GM12878 (cell line): Measurements from ENCODE around the gene WRAP73.

Source experiments
- CBX3 ChIP-seq: fragments of 200-600 bp; sonication (generic); IDR thresholded peaks from 2 replicates; pipeline ENCODE4 v1.6.1; 2016; ENCODE audit warnings: low read depth, borderline replicate concordance
- CTCF ChIP-seq, 3 experiments: IDR thresholded peaks in 2 of 3; conservative IDR thresholded peaks in 1 of 3; 2 replicates each; pipeline ENCODE4 v1.5.1; 2011; ENCODE audit warnings: low read depth in 3 of 3, low read length in 3 of 3, mild to moderate bottlenecking in 3 of 3, control low read depth in 2 of 3, moderate library complexity in 2 of 3, inconsistent platforms in 1 of 3, mixed read lengths in 1 of 3; ENCODE audit not compliant: control insufficient read depth in 2 of 3, insufficient read depth in 1 of 3; ENCODE audit errors: extremely low read depth in 1 of 3
- DPF2 ChIP-seq: fragments of 450-650 bp; IDR thresholded peaks from 2 replicates; pipeline ENCODE4 v1.6.1; 2017; ENCODE audit warnings: mild to moderate bottlenecking
- E2F8 ChIP-seq: fragments of 450-650 bp; IDR thresholded peaks from 2 replicates; pipeline ENCODE4 v1.6.1; 2018; ENCODE audit warnings: mild to moderate bottlenecking, low read depth, moderate library complexity; ENCODE audit not compliant: partially characterized antibody
- EP300 ChIP-seq, 2 experiments: fragments of 150-350 bp in 1 of 2; IDR thresholded peaks; 2 replicates each; pipeline ENCODE4 v1.6.1; 2011 to 2012; ENCODE audit warnings: low read depth in 2 of 2, low read length in 2 of 2, borderline replicate concordance in 1 of 2, improper control_type of control experiment in 1 of 2, inconsistent platforms in 1 of 2; ENCODE audit not compliant: control insufficient read depth in 1 of 2
- JUNB ChIP-seq: IDR thresholded peaks from 2 replicates; pipeline ENCODE4 v1.6.1; 2016; ENCODE audit warnings: antibody characterized with exemption, mild to moderate bottlenecking
- MAX ChIP-seq: IDR thresholded peaks from 2 replicates; pipeline ENCODE4 v1.6.1; 2012; ENCODE audit warnings: low read depth, low read length, improper control_type of control experiment
- MYC ChIP-seq: IDR thresholded peaks from 2 replicates; pipeline ENCODE4 v1.6.1; 2011; ENCODE audit warnings: mild to moderate bottlenecking, low read length, moderate library complexity, inconsistent platforms; ENCODE audit not compliant: insufficient read depth, insufficient replicate concordance, insufficient read length, severe bottlenecking
- RAD21 ChIP-seq: IDR thresholded peaks from 2 replicates; pipeline ENCODE4 v1.6.1; 2011; ENCODE audit warnings: mild to moderate bottlenecking, low read depth, low read length, moderate library complexity; ENCODE audit not compliant: insufficient read depth
- RB1 ChIP-seq: fragments of 450-650 bp; formaldehyde crosslinking; IDR thresholded peaks from 2 replicates; pipeline ENCODE4 v1.6.1; 2017; ENCODE audit warnings: mild to moderate bottlenecking, borderline replicate concordance
- TAF1 ChIP-seq: IDR thresholded peaks from 2 replicates; pipeline ENCODE4 v1.6.1; 2011; ENCODE audit warnings: mild to moderate bottlenecking, low read depth, low read length, borderline replicate concordance
- ZBED1 ChIP-seq: IDR thresholded peaks from 2 replicates; pipeline ENCODE4 v1.6.1; 2016; ENCODE audit warnings: borderline replicate concordance

GRCh38 chr1:3658231-3658615, 8.3 kb upstream of the WRAP73 start:
- TF ChIP-seq EP300 (IDR thresholded peaks at IDR 0.05; ENCODE audit: borderline replicate concordance in 1 of 2, control insufficient read depth in 1 of 2, low read depth in 2 of 2, low read length in 2 of 2): no peak
- TF ChIP-seq CBX3: no peak
- TF ChIP-seq CTCF (IDR thresholded peaks at IDR 0.05 in 2 of 3, conservative IDR thresholded peaks at IDR 0.05 in 1 of 3; ENCODE audit: control insufficient read depth in 2 of 3, extremely low read depth in 1 of 3, insufficient read depth in 1 of 3, low read depth in 3 of 3, low read length in 3 of 3): no peak
- no peak for TF ChIP-seq JUNB
- TF ChIP-seq ZBED1: no peak
- no peak for TF ChIP-seq TAF1
- TF ChIP-seq RB1: no peak
- no peak for TF ChIP-seq RAD21
- no peak for TF ChIP-seq DPF2
- no peak for TF ChIP-seq E2F8
- TF ChIP-seq MYC: no peak
- TF ChIP-seq MAX: no peak
